Neuronal stem cell (in vitro differentiated cells): ENCODE results near the gene KIAA1328.

Experiments
- DNase-seq: peaks from one replicate; pipeline ENCODE4 v3.0.0-alpha.2; 2013; ENCODE audit warnings: low spot score
- H2AFZ ChIP-seq: one replicate; pipeline ENCODE4 v1.6.1; 2013; ENCODE audit warnings: mild to moderate bottlenecking, low read length, inconsistent platforms
- H2AK5ac ChIP-seq: 2 replicates; pipeline ENCODE4 v1.6.1; 2013; ENCODE audit warnings: low read depth, mild to moderate bottlenecking, inconsistent platforms, low read length, moderate library complexity, mixed read lengths
- H2BK120ac ChIP-seq: 2 replicates; pipeline ENCODE4 v1.6.1; 2013; ENCODE audit warnings: low read depth, mild to moderate bottlenecking, inconsistent platforms, low read length, moderate library complexity, mixed read lengths
- H2BK12ac ChIP-seq: one replicate; pipeline ENCODE4 v1.6.1; 2013; ENCODE audit warnings: low read length, inconsistent platforms
- H2BK15ac ChIP-seq: 2 replicates; pipeline ENCODE4 v1.6.1; 2013; ENCODE audit warnings: mild to moderate bottlenecking, low read length, inconsistent platforms, mixed read lengths
- H2BK5ac ChIP-seq: one replicate; pipeline ENCODE4 v1.6.1; 2013; ENCODE audit warnings: inconsistent platforms, mild to moderate bottlenecking, low read length, moderate library complexity
- H3K14ac ChIP-seq: one replicate; pipeline ENCODE4 v1.6.1; 2013; ENCODE audit warnings: low read length, inconsistent platforms
- H3K18ac ChIP-seq: 2 replicates; pipeline ENCODE4 v1.6.1; 2013; ENCODE audit warnings: low read length, inconsistent platforms
- H3K23ac ChIP-seq: 2 replicates; pipeline ENCODE4 v1.6.1; 2013; ENCODE audit warnings: low read depth, mild to moderate bottlenecking, mixed read lengths, low read length, inconsistent platforms; ENCODE audit not compliant: poor library complexity
- H3K27ac ChIP-seq: replicated peaks from 3 replicates; pipeline ENCODE4 v1.5.1; 2013; ENCODE audit warnings: low read length, inconsistent platforms
- H3K27me3 ChIP-seq, 3 experiments: 2 replicates each; pipeline ENCODE4 v1.6.1; 2013; ENCODE audit warnings: low read length in 3 of 3, mild to moderate bottlenecking in 2 of 3, inconsistent platforms in 1 of 3, low read depth in 1 of 3, mixed read lengths in 1 of 3, moderate library complexity in 1 of 3; ENCODE audit not compliant: control insufficient read depth in 3 of 3, insufficient read depth in 3 of 3
- H3K36me3 ChIP-seq, 2 donors: replicated peaks in 1 of 2; 2 replicates each; pipeline ENCODE4 v1.6.1; 2013; ENCODE audit warnings: low read length in 2 of 2; ENCODE audit not compliant: control insufficient read depth in 2 of 2, insufficient read depth in 2 of 2
- H3K4ac ChIP-seq: 2 replicates; pipeline ENCODE4 v1.6.1; 2013; ENCODE audit warnings: inconsistent platforms, mild to moderate bottlenecking, low read length, moderate library complexity
- H3K4me1 ChIP-seq, 2 donors: 1 replicate in 1 of 2; 2 replicates in 1 of 2; pipeline ENCODE4 v1.6.1; 2013; ENCODE audit warnings: low read length in 2 of 2, low read depth in 1 of 2; ENCODE audit not compliant: control insufficient read depth in 2 of 2, insufficient read depth in 1 of 2
- H3K4me2 ChIP-seq: one replicate; pipeline ENCODE4 v1.6.1; 2013; ENCODE audit warnings: mild to moderate bottlenecking, low read length, inconsistent platforms; ENCODE audit not compliant: insufficient read depth, poor library complexity, severe bottlenecking
- H3K4me3 ChIP-seq, 2 donors: 2 replicates each; pipeline ENCODE4 v1.5.1; 2013; ENCODE audit warnings: low read length in 2 of 2, mild to moderate bottlenecking in 2 of 2, inconsistent platforms in 1 of 2, moderate library complexity in 1 of 2
- H3K79me1 ChIP-seq: one replicate; pipeline ENCODE4 v1.6.1; 2013; ENCODE audit warnings: low read depth, mild to moderate bottlenecking, inconsistent platforms, low read length, moderate library complexity
- H3K9ac ChIP-seq: one replicate; pipeline ENCODE4 v1.6.1; 2013; ENCODE audit warnings: mild to moderate bottlenecking, low read depth, low read length, inconsistent platforms; ENCODE audit not compliant: poor library complexity
- H3K9me3 ChIP-seq, 2 donors: replicated peaks in 1 of 2; 2 replicates each; pipeline versions ENCODE3 to v1.6.1; 2013; ENCODE audit warnings: low read length in 2 of 2, mild to moderate bottlenecking in 2 of 2, inconsistent platforms in 1 of 2, low read depth in 1 of 2, mixed read lengths in 1 of 2, moderate library complexity in 1 of 2; ENCODE audit not compliant: control insufficient read depth in 2 of 2, insufficient read depth in 1 of 2
- H4K8ac ChIP-seq: one replicate; pipeline ENCODE4 v1.6.1; 2013; ENCODE audit warnings: low read depth, mild to moderate bottlenecking, inconsistent platforms, low read length, moderate library complexity
- H4K91ac ChIP-seq: one replicate; pipeline ENCODE4 v1.6.1; 2013; ENCODE audit warnings: low read length, low read depth, mild to moderate bottlenecking, inconsistent platforms; ENCODE audit not compliant: poor library complexity
- WGBS, 2 donors: extraction: QIAGEN DNeasy Blood & Tissue Kit; methylation state at CpG; one replicate each; pipeline ENCODE4 v1.1.7; 2013; ENCODE audit warnings: missing lambda C conversion rate in 2 of 2, mixed read lengths in 1 of 2; ENCODE audit not compliant: insufficient read length in 2 of 2, insufficient replicate concordance in 1 of 2; ENCODE audit errors: extremely low coverage in 2 of 2; 5-methylcytosine and 5-hydroxymethylcytosine counted together

Gene KIAA1328

DNA sequence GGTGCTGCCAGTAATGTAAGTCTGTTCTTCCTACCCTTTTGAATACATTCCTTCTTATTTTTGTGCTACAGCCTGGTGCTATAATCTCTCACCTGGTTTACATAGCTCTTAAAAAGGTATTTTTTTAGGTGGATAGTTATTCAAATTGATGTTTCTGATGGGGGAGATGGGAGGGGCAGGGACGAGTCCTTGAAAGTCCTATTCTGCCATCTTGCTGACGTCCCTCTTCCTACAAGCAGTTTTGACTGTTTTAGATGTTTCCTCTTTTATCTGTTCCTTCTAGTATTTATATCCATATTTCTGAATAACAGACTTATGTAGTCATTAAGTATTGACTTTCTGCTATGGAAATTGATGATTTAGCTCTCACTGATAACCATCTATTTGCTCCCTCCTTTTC lies 256.4 kb downstream of the KIAA1328 start:
- H2AK5ac ChIP-seq = no peak overlapping the region
- H3K27ac ChIP-seq = no peak overlapping the region
- no peak overlapping the region for H4K91ac ChIP-seq
- H2BK120ac ChIP-seq = no peak overlapping the region
- H3K36me3 ChIP-seq = no peaks in the 10 kb centered on the region
- H3K14ac ChIP-seq = no peak overlapping the region
- no peak overlapping the region for H2BK12ac ChIP-seq
- H3K4me1 ChIP-seq = no peaks in the 10 kb centered on the region
- H3K4me2 ChIP-seq = no peak overlapping the region
- no CpG with 5 or more reads among the region's 2 CpGs for WGBS, 2 donors
- no peak for DNase-seq
- H4K8ac ChIP-seq = no peak overlapping the region
- H3K9ac ChIP-seq = no peak overlapping the region
- H3K9me3 ChIP-seq = no peaks in the 10 kb centered on the region
- H3K4ac ChIP-seq = no peak overlapping the region
- H3K27me3 ChIP-seq = no peaks in the 10 kb centered on the region
- no peak overlapping the region for H2AFZ ChIP-seq
- no peak overlapping the region for H3K23ac ChIP-seq
- no peaks in the 10 kb centered on the region for H3K79me1 ChIP-seq
- H3K4me3 ChIP-seq = no peak overlapping the region
- H2BK5ac ChIP-seq = no peak overlapping the region
- no peak overlapping the region for H2BK15ac ChIP-seq
- H3K18ac ChIP-seq = no peak overlapping the region

DNA sequence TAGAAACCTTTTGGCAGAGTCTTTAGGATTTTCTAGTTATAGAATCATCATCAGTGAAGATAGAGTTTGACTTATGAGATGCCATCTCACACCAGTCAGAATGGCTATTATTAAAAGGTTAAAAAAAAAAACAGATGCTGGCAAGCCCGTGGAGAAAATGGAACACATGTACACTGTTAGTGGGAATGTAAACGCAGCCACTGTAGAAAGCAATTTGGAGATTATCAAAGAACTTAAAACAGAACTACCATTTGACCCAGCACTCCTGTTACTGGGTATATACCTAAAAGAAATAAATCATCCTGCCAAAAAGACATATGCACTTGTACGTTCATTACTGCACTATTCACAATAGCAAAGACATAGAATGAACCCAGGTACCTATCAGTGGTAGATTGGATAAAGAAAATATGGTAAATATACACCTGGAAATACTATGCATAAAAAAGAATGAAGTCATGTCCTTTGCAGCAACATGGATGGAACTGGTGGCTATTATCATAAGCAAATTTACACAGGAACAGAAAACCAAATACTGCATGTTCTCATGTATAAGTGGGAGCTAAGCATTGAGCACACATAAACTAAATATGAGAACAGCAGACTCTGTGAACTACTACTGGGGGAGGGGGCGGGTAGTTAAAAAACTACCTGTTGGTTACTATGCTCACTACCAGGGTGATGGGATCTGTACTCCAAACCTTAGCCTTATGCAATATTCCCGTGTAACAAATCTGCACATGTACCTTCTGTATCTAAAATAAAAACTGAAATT lies 279.0 kb downstream of the KIAA1328 start:
- Histone ChIP-seq H3K27me3 (no peaks in the 10 kb centered on the region), H3K4ac (no peak overlapping the region), H3K14ac (no peak overlapping the region), H3K23ac (no peak overlapping the region), H3K79me1 (no peaks in the 10 kb centered on the region), H3K36me3 (no peaks in the 10 kb centered on the region), H4K91ac (no peak overlapping the region), H2AK5ac (no peak overlapping the region), H3K4me3 (no peak overlapping the region), H2BK12ac (no peak overlapping the region), H3K18ac (no peak overlapping the region), H2BK15ac (no peak overlapping the region), H4K8ac (no peak overlapping the region), H3K4me2 (no peak overlapping the region), H3K4me1 (no peaks in the 10 kb centered on the region), H3K9ac (no peak overlapping the region), H2BK120ac (no peak overlapping the region), H3K9me3 (no peaks in the 10 kb centered on the region), H3K27ac (no peak overlapping the region), H2BK5ac (no peak overlapping the region), H2AFZ (no peak overlapping the region)
- no peak for DNase-seq
- WGBS, 2 donors = no CpG with 5 or more reads among the region's 5 CpGs

DNA sequence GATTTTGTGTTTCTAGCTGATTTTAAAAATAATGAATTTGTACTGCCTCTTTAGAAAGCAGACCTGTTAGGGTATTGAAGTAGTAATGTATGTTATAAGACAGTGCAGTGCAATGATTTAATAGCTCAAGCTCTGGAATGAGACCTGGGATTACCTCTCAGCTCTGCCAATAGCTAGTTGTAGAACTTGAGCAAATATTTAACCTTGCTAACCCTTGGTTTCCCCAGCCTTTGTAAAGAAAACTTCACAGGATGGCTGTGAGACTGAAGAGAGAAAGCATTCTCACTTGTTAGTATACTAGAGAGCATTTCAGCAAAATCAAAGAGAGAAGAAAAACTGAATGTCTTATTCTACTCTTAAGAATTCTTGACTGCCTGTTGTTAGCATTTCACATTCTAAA lies 293.9 kb downstream of the KIAA1328 start:
- H3K27me3 ChIP-seq = no peaks in the 10 kb centered on the region
- no peak for DNase-seq
- H2BK120ac ChIP-seq = no peak overlapping the region
- no peak overlapping the region for H2BK5ac ChIP-seq
- no peak overlapping the region for H3K4me3 ChIP-seq
- peaks cover 0 to 4% of the 10 kb centered on the region in 2 donors for H3K9me3 ChIP-seq
- H2AFZ ChIP-seq = no peak overlapping the region
- no peaks in the 10 kb centered on the region for H3K4me1 ChIP-seq
- H2BK12ac ChIP-seq = no peak overlapping the region
- no peak overlapping the region for H2AK5ac ChIP-seq
- no peak overlapping the region for H3K23ac ChIP-seq
- no peak overlapping the region for H2BK15ac ChIP-seq
- H3K4me2 ChIP-seq = no peak overlapping the region
- no peak overlapping the region for H3K4ac ChIP-seq
- no peak overlapping the region for H3K9ac ChIP-seq
- no peak overlapping the region for H3K18ac ChIP-seq
- no peak overlapping the region for H3K14ac ChIP-seq
- peaks cover 2% of the 10 kb centered on the region for H3K79me1 ChIP-seq
- no peaks in the 10 kb centered on the region for H3K36me3 ChIP-seq
- no peak overlapping the region for H3K27ac ChIP-seq
- no peak overlapping the region for H4K91ac ChIP-seq
- no peak overlapping the region for H4K8ac ChIP-seq

DNA sequence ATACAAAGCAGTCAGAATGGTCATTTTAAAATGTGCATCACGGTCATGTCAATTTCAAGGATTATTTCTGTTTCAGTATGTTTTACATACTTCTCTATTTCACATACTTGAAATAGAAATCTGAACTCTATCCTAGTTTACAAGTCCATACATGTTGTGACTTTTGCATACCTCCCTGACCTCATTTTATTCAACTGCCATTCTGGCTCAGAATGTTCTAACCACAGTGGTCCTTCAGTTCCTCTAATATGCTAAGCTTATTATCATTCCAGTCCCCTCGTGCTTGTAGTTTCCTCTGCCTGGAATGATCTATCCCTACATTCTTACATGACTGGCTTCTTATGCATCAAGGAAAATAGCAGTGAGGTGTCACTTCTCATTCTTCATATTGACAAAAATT lies 295.6 kb downstream of the KIAA1328 start:
- Histone ChIP-seq H3K9ac (no peak overlapping the region), H2BK5ac (no peak overlapping the region), H4K8ac (no peak overlapping the region), H2BK120ac (no peak overlapping the region), H4K91ac (no peak overlapping the region), H3K9me3 (peaks cover 0 to 1% of the 10 kb centered on the region in 2 donors), H3K4me2 (no peak overlapping the region), H3K4me1 (no peaks in the 10 kb centered on the region), H3K14ac (no peak overlapping the region), H3K79me1 (no peaks in the 10 kb centered on the region), H2BK12ac (no peak overlapping the region), H2BK15ac (no peak overlapping the region), H3K27me3 (no peaks in the 10 kb centered on the region), H3K4ac (no peak overlapping the region), H2AFZ (no peak overlapping the region), H3K36me3 (no peaks in the 10 kb centered on the region), H2AK5ac (no peak overlapping the region), H3K18ac (no peak overlapping the region), H3K27ac (no peak overlapping the region), H3K23ac (no peak overlapping the region), H3K4me3 (no peak overlapping the region)
- WGBS, 2 donors = no CpG with 5 or more reads among the region's 2 CpGs
- no peak for DNase-seq
